Liver (tissue), 9 donors: ENCODE results near the gene BHMT2. TPM values are rescaled to one million over a fixed set of nuclear protein-coding genes. Genes with fewer than 3 reads are reported as not detected.

Source experiments
- DNase-seq: peaks from one replicate; pipeline ENCODE4 v3.0.0-alpha.2; 2017; ENCODE audit warnings: low spot score
- H3K27ac ChIP-seq, 2 donors: one replicate each; pipeline ENCODE4 v1.7.0; 2013; ENCODE audit warnings: inconsistent platforms in 2 of 2, low read length in 2 of 2, control low read depth in 1 of 2, low read depth in 1 of 2, mild to moderate bottlenecking in 1 of 2
- H3K27me3 ChIP-seq, 4 donors: one replicate each; pipeline versions ENCODE4 v1.6.1 to v1.7.0; 2013; ENCODE audit warnings: low read length in 3 of 4, inconsistent platforms in 1 of 4, mild to moderate bottlenecking in 1 of 4, moderate library complexity in 1 of 4; ENCODE audit not compliant: control insufficient read depth in 4 of 4, insufficient read depth in 4 of 4
- H3K36me3 ChIP-seq, 4 donors: one replicate each; pipeline versions ENCODE4 v1.6.1 to v1.7.0; 2013; ENCODE audit warnings: low read length in 3 of 4, mild to moderate bottlenecking in 3 of 4, low read depth in 1 of 4, moderate library complexity in 1 of 4; ENCODE audit not compliant: control insufficient read depth in 4 of 4, insufficient read depth in 3 of 4
- H3K4me1 ChIP-seq, 4 donors: one replicate each; pipeline versions ENCODE4 v1.6.1 to v1.7.0; 2013; ENCODE audit warnings: low read length in 3 of 4, mild to moderate bottlenecking in 3 of 4, moderate library complexity in 1 of 4; ENCODE audit not compliant: control insufficient read depth in 4 of 4, insufficient read depth in 4 of 4
- H3K4me3 ChIP-seq, 3 donors: one replicate each; pipeline versions ENCODE4 v1.6.1 to v1.7.0; 2013; ENCODE audit warnings: low read length in 3 of 3, control low read depth in 1 of 3, low read depth in 1 of 3, mild to moderate bottlenecking in 1 of 3
- H3K9ac ChIP-seq, 2 donors: one replicate each; pipeline ENCODE4 v1.7.0; 2013; ENCODE audit warnings: low read length in 2 of 2, mild to moderate bottlenecking in 2 of 2, moderate library complexity in 2 of 2, control low read depth in 1 of 2, low read depth in 1 of 2
- H3K9me3 ChIP-seq, 4 donors: one replicate each; pipeline versions ENCODE4 v1.6.1 to v1.7.0; 2013; ENCODE audit warnings: low read length in 3 of 4; ENCODE audit not compliant: control insufficient read depth in 4 of 4
- ATF3 ChIP-seq: IDR thresholded peaks from 2 replicates; pipeline ENCODE4 v1.6.1; 2016; ENCODE audit warnings: antibody characterized with exemption
- CTCF ChIP-seq: fragments of 150-350 bp; IDR thresholded peaks from 2 replicates; pipeline ENCODE4 v1.5.1; 2017; ENCODE audit warnings: improper control_type of control experiment, low read depth, low read length; ENCODE audit not compliant: missing input control
- FOXA1 ChIP-seq: IDR thresholded peaks from 2 replicates; pipeline ENCODE4 v1.6.1; 2016; ENCODE audit warnings: antibody characterized with exemption
- GABPA ChIP-seq, 2 donors: IDR thresholded peaks in 1 of 2; conservative IDR thresholded peaks in 1 of 2; 2 replicates each; pipeline ENCODE4 v1.6.1; 2016; ENCODE audit warnings: antibody characterized with exemption in 2 of 2, mild to moderate bottlenecking in 1 of 2, moderate library complexity in 1 of 2
- HNF4A ChIP-seq, 2 donors: conservative IDR thresholded peaks; 2 replicates each; pipeline ENCODE4 v1.6.1; 2016; ENCODE audit warnings: antibody characterized with exemption in 2 of 2, mild to moderate bottlenecking in 2 of 2
- REST ChIP-seq: IDR thresholded peaks from 2 replicates; pipeline ENCODE4 v1.6.1; 2016; ENCODE audit warnings: antibody characterized with exemption, mild to moderate bottlenecking
- RXRA ChIP-seq, 2 donors: IDR thresholded peaks; 2 replicates each; pipeline ENCODE4 v1.6.1; 2017 to 2018; ENCODE audit warnings: antibody characterized with exemption in 2 of 2, mild to moderate bottlenecking in 1 of 2
- SP1 ChIP-seq: IDR thresholded peaks from 2 replicates; pipeline ENCODE4 v1.6.1; 2018; ENCODE audit warnings: antibody characterized with exemption, mild to moderate bottlenecking
- ZBTB33 ChIP-seq: IDR thresholded peaks from 2 replicates; pipeline ENCODE4 v1.6.1; 2016; ENCODE audit warnings: antibody characterized with exemption
- WGBS: extraction: QIAGEN DNeasy Blood & Tissue Kit; methylation state at CpG from one replicate; pipeline ENCODE4 v1.1.7; 2013; 5-methylcytosine and 5-hydroxymethylcytosine counted together
- polyA plus RNA-seq, 2 donors: library from polyadenylated mRNA; stranded (reverse) in 1 of 2; unstranded in 1 of 2; fragments of 200-250 nt in 1 of 2; fragments of >200 nt in 1 of 2; fragmentation: Nextera tagmentation in 1 of 2; extraction: Ambion mirVana in 1 of 2; gene quantifications; one replicate each; pipeline versions ENCODE4 v1.2.1 to v1.2.3, GENCODE V29; 2013 to 2015
- total RNA-seq, 2 donors: library from RNA; depleted of rRNA; stranded (reverse); fragments of >200 nt; gene quantifications; one replicate each; pipeline ENCODE4 v1.2.3, GENCODE V29; 2014
- donor health status: healthy.
- donor health status: healthy.
- donor health status: healthy.
- donor health status: healthy.
- donor health status: healthy.

The BHMT2 gene
- total and polyA plus RNA-seq, 4 donors, result 62.3 to 374 (median 271) TPM

GRCh38 chr5:79111387-79111959, 41.9 kb downstream of the BHMT2 start, which contains the start of gene BHMT (continued):
- peak; percentile 89 to 97 for TF ChIP-seq RXRA (IDR thresholded peaks at IDR 0.05)

GRCh38 chr5:79111960-79112702, 42.6 kb downstream of the BHMT2 start:
- TF ChIP-seq GABPA (IDR thresholded peaks at IDR 0.05 in 1 of 2, conservative IDR thresholded peaks at IDR 0.05 in 1 of 2) (no peak), FOXA1 (no peak), ATF3 (no peak), ZBTB33 (no peak), CTCF (no peak)
- Histone ChIP-seq H3K27me3 (no peaks in the 10 kb centered on the region), H3K4me1 (peaks cover 5 to 73% (median 46%) of the 10 kb centered on the region in 4 donors), H3K27ac (peak overlapping the region; percentile 76 to 81), H3K4me3 (peak overlapping the region; percentile 74 to 95 (median 75)), H3K9me3 (no peaks in the 10 kb centered on the region), H3K36me3 (peaks cover 1 to 12% (median 6%) of the 10 kb centered on the region in 4 donors), H3K9ac (peak overlapping the region; percentile 65 to 91)
- WGBS, result 4% methylated on average over 39 of the region's 39 CpGs
- peak; percentile 44 for DNase-seq

- no peaks in the 10 kb centered on the region for H3K27me3 ChIP-seq
- H3K4me1 ChIP-seq, result peaks cover 5 to 68% (median 44%) of the 10 kb centered on the region in 4 donors
- H3K4me3 ChIP-seq, result peak overlapping the region; percentile 74 to 95 (median 75)
- H3K9me3 ChIP-seq, result no peaks in the 10 kb centered on the region
- TF ChIP-seq HNF4A (conservative IDR thresholded peaks at IDR 0.05), result peak in 1 of 2 donors; percentile 6
- no peak for TF ChIP-seq REST
- TF ChIP-seq SP1, result peak; percentile 12
- WGBS, result 18% methylated on average over 5 of the region's 5 CpGs
- H3K9ac ChIP-seq, result peak overlapping the region; percentile 65 to 91
- peaks cover 1 to 12% (median 9%) of the 10 kb centered on the region in 4 donors for H3K36me3 ChIP-seq
- DNase-seq, result no peak
- H3K27ac ChIP-seq, result peak overlapping the region; percentile 76 to 81
Observed at GRCh38 chr5:79112703-79113058, 43.1 kb downstream of the BHMT2 start.
